VCaP (cell line): ENCODE measurements around the gene ZIK1.
A peak's percentile ranks its signal among the peaks of the same experiment; 100 is the strongest.

Experiments used
- H3K27ac ChIP-seq: fragments of 450-650 bp; 2 replicates; pipeline ENCODE4 v1.5.1; 2017
- TF ChIP-seq, protein P1 (sequence below): fragments of 450-650 bp; conservative IDR thresholded peaks from 2 replicates; pipeline ENCODE4 v1.5.1; 2017; ENCODE audit warnings: mild to moderate bottlenecking, moderate library complexity

ZIK1 gene

DNA sequence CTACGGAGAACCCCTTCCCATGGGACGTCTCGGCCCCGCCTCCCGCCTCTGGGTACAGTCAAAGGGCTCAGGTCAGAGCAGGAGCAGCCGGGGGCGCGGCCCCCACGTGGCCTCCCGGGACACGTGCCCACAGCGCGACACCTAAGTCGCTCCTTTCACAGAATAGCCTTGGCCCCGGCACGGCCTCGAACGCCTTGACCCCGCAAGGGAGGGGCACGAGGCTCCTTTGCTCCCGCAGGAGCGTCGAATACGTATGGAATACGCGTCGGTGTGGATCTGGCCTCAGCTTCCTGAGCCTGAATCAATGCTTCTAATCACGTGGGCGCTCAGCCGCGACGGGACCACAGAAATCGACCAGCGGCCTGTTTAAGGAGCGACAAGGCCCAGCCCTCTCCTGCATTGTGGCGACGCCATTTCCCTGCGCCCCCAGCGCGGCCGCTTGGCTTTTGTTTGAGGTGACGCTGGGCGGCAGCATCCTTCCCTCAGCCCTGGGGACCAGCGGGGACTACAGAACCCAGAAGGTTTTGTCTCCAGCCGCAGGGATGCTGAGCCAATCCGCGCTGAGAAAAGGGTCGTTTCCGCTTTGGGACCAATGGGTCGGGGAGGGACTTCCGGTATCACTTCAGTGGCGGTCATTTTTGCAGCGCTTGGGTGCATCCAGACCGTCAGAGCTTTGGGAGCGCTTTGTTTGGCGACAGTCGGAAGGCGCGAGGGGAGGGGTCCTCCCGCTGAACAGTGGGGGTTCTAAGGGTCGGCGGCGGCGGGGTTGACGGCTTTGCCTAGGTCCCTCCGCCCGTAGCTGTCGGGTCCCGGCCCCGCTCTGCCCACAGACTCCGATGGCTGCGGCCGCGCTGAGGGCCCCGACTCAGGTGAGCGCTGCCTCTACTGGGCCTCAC, at the start of gene ZIK1:
Gene ZIK1 (plus strand): TSS at position 625 of the 896 bp plus-strand sequence. CDS start 212 bp downstream, at position 837.
- H3K27ac ChIP-seq: peak within 1 kb of the TSS; percentile 81
- TF ChIP-seq, protein P1, sequence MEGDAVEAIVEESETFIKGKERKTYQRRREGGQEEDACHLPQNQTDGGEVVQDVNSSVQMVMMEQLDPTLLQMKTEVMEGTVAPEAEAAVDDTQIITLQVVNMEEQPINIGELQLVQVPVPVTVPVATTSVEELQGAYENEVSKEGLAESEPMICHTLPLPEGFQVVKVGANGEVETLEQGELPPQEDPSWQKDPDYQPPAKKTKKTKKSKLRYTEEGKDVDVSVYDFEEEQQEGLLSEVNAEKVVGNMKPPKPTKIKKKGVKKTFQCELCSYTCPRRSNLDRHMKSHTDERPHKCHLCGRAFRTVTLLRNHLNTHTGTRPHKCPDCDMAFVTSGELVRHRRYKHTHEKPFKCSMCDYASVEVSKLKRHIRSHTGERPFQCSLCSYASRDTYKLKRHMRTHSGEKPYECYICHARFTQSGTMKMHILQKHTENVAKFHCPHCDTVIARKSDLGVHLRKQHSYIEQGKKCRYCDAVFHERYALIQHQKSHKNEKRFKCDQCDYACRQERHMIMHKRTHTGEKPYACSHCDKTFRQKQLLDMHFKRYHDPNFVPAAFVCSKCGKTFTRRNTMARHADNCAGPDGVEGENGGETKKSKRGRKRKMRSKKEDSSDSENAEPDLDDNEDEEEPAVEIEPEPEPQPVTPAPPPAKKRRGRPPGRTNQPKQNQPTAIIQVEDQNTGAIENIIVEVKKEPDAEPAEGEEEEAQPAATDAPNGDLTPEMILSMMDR: peak; percentile 37

DNA sequence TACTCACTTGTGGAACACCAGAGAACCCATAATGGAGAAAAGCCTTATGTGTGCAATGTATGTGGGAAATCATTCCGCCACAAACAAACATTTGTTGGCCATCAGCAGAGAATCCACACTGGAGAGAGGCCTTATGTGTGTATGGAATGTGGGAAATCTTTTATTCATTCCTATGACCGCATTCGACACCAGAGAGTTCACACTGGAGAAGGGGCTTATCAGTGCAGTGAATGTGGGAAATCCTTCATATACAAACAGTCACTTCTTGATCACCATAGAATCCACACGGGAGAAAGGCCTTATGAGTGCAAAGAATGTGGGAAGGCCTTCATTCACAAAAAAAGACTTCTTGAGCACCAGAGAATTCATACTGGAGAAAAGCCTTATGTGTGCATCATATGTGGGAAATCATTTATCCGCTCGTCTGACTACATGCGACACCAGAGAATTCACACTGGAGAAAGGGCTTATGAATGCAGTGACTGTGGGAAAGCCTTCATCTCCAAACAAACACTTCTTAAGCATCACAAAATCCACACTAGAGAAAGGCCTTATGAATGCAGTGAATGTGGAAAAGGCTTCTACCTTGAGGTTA, 45.9 kb upstream of the ZIK1 start:
- TF ChIP-seq, protein P1: no peak
- no peak overlapping the region for H3K27ac ChIP-seq

DNA sequence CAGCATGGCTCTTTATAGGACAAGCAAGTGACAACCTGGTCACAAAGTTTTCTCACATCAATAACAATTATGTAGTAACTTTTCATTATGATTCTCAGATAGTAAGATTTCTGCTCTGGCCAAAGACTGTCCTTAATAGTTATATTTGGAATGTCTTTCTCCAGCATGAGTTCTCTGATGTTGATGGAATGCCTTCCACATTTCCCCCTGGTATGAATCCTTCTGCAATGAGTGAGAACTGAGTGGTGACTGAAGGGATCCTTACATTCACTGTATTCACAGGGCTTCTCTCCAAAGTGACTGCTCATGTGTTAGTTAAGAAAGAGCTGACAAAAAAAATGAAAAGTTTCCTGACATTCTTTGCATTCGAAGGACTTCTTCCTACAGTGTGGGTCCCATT, 37.4 kb upstream of the ZIK1 start:
- H3K27ac ChIP-seq: no peak overlapping the region
- TF ChIP-seq, protein P1: no peak

DNA sequence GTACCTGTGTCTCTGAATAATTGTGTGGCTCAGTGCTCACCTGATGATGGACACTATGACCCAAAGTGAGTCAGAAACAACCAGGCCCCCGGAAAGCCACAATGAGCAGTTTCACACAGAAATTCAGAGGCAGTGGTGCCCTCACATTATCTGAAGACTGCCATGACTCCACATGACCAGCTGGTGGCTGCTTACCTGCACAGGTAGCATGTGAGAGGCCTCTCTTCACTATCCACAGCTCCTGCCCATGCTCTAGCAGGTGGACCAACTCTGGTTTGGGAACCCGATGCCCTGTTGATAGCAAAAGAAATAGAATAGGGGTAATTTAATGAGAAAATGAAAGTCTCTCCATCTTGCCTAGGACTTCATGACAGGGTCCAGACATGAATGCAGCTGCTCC, 31.5 kb upstream of the ZIK1 start:
- TF ChIP-seq, protein P1: no peak; the same call in 1 of the 2 replicates
- no peak overlapping the region for H3K27ac ChIP-seq

DNA sequence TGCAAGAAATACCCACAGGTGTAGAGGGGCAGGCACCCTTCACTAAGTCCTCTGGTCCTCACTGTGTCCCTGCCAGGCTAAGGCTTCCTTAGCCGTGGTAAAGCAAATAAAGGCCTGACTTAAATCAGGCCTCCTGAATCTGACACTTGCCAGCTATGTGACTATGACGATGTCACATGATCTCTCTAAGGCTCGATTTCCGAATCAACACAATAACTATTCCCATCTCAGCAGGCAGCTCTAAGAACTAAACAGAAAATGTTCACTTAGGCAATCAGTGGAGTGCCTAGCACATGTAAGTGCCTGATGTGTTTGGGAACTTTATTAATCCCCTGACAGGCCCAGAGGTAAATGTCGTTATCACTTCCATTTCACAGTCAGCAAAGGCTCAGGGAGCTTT, 26.3 kb upstream of the ZIK1 start:
- H3K27ac ChIP-seq: peak overlapping the region; percentile 95
- TF ChIP-seq, protein P1: no peak

DNA sequence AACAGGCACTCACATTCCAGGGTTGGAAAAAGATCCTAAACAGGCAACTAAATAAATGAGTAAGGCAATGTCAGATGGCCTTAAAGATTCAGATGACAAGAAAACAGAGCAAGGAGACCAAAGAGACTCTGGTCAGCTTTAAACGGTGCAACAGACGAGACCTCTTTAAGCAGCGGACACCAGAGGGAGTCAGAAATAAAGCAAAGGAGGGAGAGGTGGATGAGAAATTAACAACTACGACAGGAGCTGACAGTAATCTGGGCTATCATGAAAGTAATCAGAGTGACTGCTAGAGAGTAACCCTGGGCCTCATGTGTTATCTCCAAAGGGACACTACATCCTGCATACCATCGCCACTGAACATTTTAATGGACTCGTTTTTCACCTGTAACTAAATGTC, 25.4 kb upstream of the ZIK1 start:
- peak overlapping the region; percentile 95 for H3K27ac ChIP-seq

DNA sequence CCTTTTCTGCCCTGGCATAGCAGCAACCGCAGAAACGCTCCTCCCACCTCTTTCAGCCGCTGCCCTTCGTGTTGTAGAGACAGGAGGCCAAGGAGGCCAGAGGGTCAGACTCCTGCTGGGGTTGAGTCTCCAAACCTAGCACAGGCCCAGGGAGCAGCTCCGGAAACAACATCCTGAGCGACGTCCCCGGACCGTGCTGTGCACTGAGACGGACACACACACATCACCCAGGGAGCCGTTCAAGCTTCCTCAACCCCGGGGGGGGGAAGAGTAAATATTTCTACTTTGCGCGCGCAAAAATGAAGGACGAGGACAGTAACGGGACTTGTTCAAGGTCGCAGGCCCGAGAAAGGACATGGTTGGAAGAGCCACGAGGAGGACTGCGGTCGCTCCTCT, 24.9 kb upstream of the ZIK1 start:
- peak overlapping the region; percentile 95 for H3K27ac ChIP-seq
- TF ChIP-seq, protein P1: no peak

More for the DNA sequence above, 25.4 kb upstream of the ZIK1 start:
- TF ChIP-seq, protein P1: peak; percentile 17
